Panc1 (cell line): ENCODE measurements around the gene RBMX2. TPM values are rescaled to one million over a fixed set of nuclear protein-coding genes. Genes with fewer than 3 reads are reported as not detected.
A peak's percentile ranks its signal among the peaks of the same experiment; 100 is the strongest.
"Not testable (repeated sequence)": the region's sequence is repeated elsewhere in the genome, so short reads cannot be mapped to it uniquely, and the experiment has no call there.

ENCODE experiments used
- ATAC-seq: fragments of 200-7000 bp; cut with Tn5 transposase; 2 replicates; pipeline ENCODE4 v1.9.1; 2020; ENCODE audit warnings: mild to moderate bottlenecking, moderate library complexity
- Bru-seq: library from RNA; stranded (reverse); fragments of 400-500 nt; gene quantifications from one replicate; lab custom pipeline; 2021; lab: Mats Ljungman, UMichigan
- BruChase-seq, 2 experiments: library from RNA; stranded (reverse); fragments of 400-500 nt; gene quantifications; one replicate each; lab custom pipeline; 2021; lab: Mats Ljungman, UMichigan
- BruUV-seq: library from RNA; stranded (reverse); fragments of 400-500 nt; replicated peaks from 2 replicates; lab custom pipeline; 2021; lab: Mats Ljungman, UMichigan
- CTCF ChIA-PET: fragments of 300-600 bp; sonication (Branson Sonifier 250); formaldehyde crosslinking; loops from one replicate; lab custom pipeline; 2022; ENCODE audit warnings: antibody characterized with exemption; lab: Charles Lee
- POLR2A ChIA-PET: fragments of 300-600 bp; sonication (Branson Sonifier 250); formaldehyde crosslinking; loops from one replicate; lab custom pipeline; 2022; ENCODE audit warnings: antibody characterized with exemption; lab: Charles Lee
- DNase-seq: peaks from one replicate; pipeline ENCODE4 v3.0.0-alpha.2; 2010; ENCODE audit warnings: low read depth, low spot score
- H3K27ac ChIP-seq: 2 replicates; pipeline ENCODE4 v1.5.1; 2011; ENCODE audit warnings: mild to moderate bottlenecking, low read length, inconsistent platforms
- H3K27me3 ChIP-seq: fragments of 200-500 bp; sonication (Bioruptor generic); 2 replicates; pipeline ENCODE4 v1.6.0; 2014; ENCODE audit warnings: low read length, inconsistent platforms; ENCODE audit not compliant: control insufficient read depth, insufficient read depth
- H3K36me3 ChIP-seq: fragments of 200-500 bp; sonication (Bioruptor generic); 2 replicates; pipeline ENCODE4 v1.5.1; 2014; ENCODE audit warnings: inconsistent platforms, mild to moderate bottlenecking, low read length, moderate library complexity; ENCODE audit not compliant: control insufficient read depth, insufficient read depth
- H3K4me1 ChIP-seq: 2 replicates; pipeline ENCODE4 v1.5.1; 2011; ENCODE audit warnings: inconsistent platforms, mild to moderate bottlenecking, low read length, moderate library complexity; ENCODE audit not compliant: control insufficient read depth, insufficient read depth
- H3K4me3 ChIP-seq, 2 experiments: 2 replicates each; pipeline ENCODE4 v1.5.1; 2011 to 2012; ENCODE audit warnings: low read depth in 2 of 2, low read length in 2 of 2, mild to moderate bottlenecking in 2 of 2, inconsistent platforms in 1 of 2, moderate library complexity in 1 of 2
- H3K9me3 ChIP-seq: fragments of 200-500 bp; sonication (Bioruptor generic); 2 replicates; pipeline ENCODE4 v1.5.1; 2014; ENCODE audit warnings: low read depth, mild to moderate bottlenecking, inconsistent platforms, low read length, moderate library complexity; ENCODE audit not compliant: control insufficient read depth, insufficient read depth
- CTCF ChIP-seq: fragments of 450-650 bp; IDR thresholded peaks from 2 replicates; pipeline ENCODE4 v1.5.1; 2017; ENCODE audit warnings: mild to moderate bottlenecking
- POLR2AphosphoS5 ChIP-seq: IDR thresholded peaks from 2 replicates; pipeline ENCODE4 v1.6.1; 2012; ENCODE audit warnings: mild to moderate bottlenecking, low read depth, low read length, moderate library complexity
- SIN3A ChIP-seq: IDR thresholded peaks from 2 replicates; pipeline ENCODE4 v1.6.1; 2012; ENCODE audit warnings: low read depth, mild to moderate bottlenecking, low read length, moderate library complexity, borderline replicate concordance; ENCODE audit not compliant: insufficient read depth
- TCF7L2 ChIP-seq: IDR thresholded peaks from 2 replicates; pipeline ENCODE4 v1.6.1; 2011; ENCODE audit warnings: mild to moderate bottlenecking, low read depth, low read length, inconsistent platforms
- in situ Hi-C: cut with HindIII; loops from 2 replicates; pipeline ENCODE4 v1.10.0; 2016; ENCODE audit warnings: low sequenced_read_pairs, low pct_unique_long_range_greater_than_20kb
- intact Hi-C: fragments of 100-400 bp; cut with micrococcal nuclease; formaldehyde crosslinking; loops from one replicate; pipeline ENCODE4 v1.10.0; 2022; ENCODE audit not compliant: unreplicated experiment
- long read RNA-seq: library from polyadenylated mRNA; unstranded; transcript quantifications from one replicate; pipeline ENCODE4 v2.0.0, GENCODE V29; 2021; ENCODE audit not compliant: unreplicated experiment
- polyA plus RNA-seq: library from polyadenylated mRNA; unstranded; fragments of >200 nt; gene quantifications from one replicate; pipeline ENCODE4 v1.2.1, GENCODE V29; 2012; ENCODE audit warnings: missing spikeins; ENCODE audit not compliant: insufficient read length
- total RNA-seq: library from RNA; stranded (reverse); gene quantifications from one replicate; pipeline ENCODE4 v1.2.1, GENCODE V29; 2021; ENCODE audit not compliant: unreplicated experiment
- TF ChIP-seq, protein P1 (sequence below), 2 experiments: IDR thresholded peaks; 2 replicates each; pipeline ENCODE4 v1.6.1; 2011 to 2012; ENCODE audit warnings: low read depth in 2 of 2, control low read depth in 1 of 2, low read length in 1 of 2, mild to moderate bottlenecking in 1 of 2, moderate library complexity in 1 of 2; ENCODE audit not compliant: insufficient read depth in 1 of 2

RBMX2 gene, protein sequence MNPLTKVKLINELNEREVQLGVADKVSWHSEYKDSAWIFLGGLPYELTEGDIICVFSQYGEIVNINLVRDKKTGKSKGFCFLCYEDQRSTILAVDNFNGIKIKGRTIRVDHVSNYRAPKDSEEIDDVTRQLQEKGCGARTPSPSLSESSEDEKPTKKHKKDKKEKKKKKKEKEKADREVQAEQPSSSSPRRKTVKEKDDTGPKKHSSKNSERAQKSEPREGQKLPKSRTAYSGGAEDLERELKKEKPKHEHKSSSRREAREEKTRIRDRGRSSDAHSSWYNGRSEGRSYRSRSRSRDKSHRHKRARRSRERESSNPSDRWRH
- total RNA-seq (40.4 TPM), Bru-seq, nascent RNA (percentile 80 among the genes with signal in this experiment), BruChase-seq, experiment 1, labeled RNA remaining after a 2-hour chase (percentile 91 among the genes with signal in this experiment), BruChase-seq, experiment 2, labeled RNA remaining after a 6-hour chase (percentile 90 among the genes with signal in this experiment)
- 36.7 TPM for polyA plus RNA-seq
- long read RNA-seq, partial matches to known transcripts = 14 of 25 reads
- long read RNA-seq, other reads (novel, unspliced or antisense) = 5 of 25 reads

DNA sequence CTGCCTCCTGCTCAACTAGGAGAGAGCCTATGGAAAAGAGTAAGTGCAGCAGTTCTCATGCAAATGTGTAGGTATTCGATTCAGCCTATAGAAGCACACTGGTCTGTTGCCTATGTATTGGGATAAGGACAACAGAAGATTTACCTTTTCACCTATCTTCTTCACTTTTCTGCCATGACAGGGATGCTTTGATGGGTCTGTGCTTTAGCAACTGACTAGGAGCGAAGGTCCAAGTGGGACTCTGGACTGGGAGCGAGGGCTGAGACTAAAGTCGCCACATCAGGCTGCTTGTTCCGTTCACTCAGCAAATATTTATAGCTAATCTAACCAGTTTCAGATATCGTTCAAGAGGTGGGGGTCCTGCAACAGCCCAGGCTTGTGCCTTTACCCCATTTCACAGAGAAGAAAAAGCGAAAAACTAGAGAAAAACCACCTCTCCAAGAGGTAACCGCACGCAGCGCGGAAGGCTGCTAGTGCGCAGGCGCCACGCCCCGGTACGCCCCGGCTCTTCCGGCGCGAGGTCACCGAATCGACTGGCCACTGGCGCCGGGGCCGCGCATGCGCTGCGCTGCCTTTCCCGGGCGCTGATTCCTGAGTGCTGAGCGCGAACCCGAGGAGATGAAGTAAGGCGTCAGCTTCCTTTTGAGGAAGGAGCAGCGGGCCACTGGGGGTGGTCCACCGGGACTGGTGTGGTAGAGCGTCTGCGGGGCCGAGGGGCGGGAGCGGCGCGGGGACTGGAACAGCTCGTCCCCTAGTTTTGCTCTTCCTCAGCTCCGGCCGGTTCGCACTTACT, at the start of gene RBMX2:
Gene RBMX2 (plus strand): TSS at position 573 of the 793 bp plus-strand sequence. CDS start 46 bp downstream, at position 619.
- peak; percentile 99 for ATAC-seq
- intact Hi-C loops = no loop called here
- no TSS peak for BruUV-seq
- Histone ChIP-seq H3K27me3 (0 out of 2 replicates have a peak, but pooled peaks cover 3% of the 10 kb centered on the region), H3K4me3 (peak within 1 kb of the TSS; percentile 92 to 99), H3K36me3 (no peaks in the 10 kb centered on the region), H3K27ac (peak within 1 kb of the TSS; percentile 99), H3K9me3 (no peaks in the 10 kb centered on the region), H3K4me1 (peaks cover 9% of the 10 kb centered on the region)
- in situ Hi-C loops = no loop called here
- TF ChIP-seq, protein P1, sequence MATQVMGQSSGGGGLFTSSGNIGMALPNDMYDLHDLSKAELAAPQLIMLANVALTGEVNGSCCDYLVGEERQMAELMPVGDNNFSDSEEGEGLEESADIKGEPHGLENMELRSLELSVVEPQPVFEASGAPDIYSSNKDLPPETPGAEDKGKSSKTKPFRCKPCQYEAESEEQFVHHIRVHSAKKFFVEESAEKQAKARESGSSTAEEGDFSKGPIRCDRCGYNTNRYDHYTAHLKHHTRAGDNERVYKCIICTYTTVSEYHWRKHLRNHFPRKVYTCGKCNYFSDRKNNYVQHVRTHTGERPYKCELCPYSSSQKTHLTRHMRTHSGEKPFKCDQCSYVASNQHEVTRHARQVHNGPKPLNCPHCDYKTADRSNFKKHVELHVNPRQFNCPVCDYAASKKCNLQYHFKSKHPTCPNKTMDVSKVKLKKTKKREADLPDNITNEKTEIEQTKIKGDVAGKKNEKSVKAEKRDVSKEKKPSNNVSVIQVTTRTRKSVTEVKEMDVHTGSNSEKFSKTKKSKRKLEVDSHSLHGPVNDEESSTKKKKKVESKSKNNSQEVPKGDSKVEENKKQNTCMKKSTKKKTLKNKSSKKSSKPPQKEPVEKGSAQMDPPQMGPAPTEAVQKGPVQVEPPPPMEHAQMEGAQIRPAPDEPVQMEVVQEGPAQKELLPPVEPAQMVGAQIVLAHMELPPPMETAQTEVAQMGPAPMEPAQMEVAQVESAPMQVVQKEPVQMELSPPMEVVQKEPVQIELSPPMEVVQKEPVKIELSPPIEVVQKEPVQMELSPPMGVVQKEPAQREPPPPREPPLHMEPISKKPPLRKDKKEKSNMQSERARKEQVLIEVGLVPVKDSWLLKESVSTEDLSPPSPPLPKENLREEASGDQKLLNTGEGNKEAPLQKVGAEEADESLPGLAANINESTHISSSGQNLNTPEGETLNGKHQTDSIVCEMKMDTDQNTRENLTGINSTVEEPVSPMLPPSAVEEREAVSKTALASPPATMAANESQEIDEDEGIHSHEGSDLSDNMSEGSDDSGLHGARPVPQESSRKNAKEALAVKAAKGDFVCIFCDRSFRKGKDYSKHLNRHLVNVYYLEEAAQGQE (IDR thresholded peaks at IDR 0.05; ENCODE audit: insufficient read depth in 1 of 2, low read depth in 2 of 2, low read length in 1 of 2) = no peak
- TF ChIP-seq POLR2AphosphoS5 = peak; percentile 97
- TF ChIP-seq CTCF = no peak
- peak; percentile 62; the same call in 1 of the 2 replicates for TF ChIP-seq SIN3A
- no peak for TF ChIP-seq TCF7L2
- ChIA-PET CTCF (interaction anchor here (0.9 kb wide), 1 partner anchor 8 kb away, joined by 3 read pairs; no protein-coding TSS in a partner anchor), POLR2A (interaction anchor here (0.5 to 0.6 kb wide), 2 partner anchors 16 to 107 kb away, joined by 4 to 6 read pairs; no protein-coding TSS in a partner anchor)
- peak; percentile 42 for DNase-seq

DNA sequence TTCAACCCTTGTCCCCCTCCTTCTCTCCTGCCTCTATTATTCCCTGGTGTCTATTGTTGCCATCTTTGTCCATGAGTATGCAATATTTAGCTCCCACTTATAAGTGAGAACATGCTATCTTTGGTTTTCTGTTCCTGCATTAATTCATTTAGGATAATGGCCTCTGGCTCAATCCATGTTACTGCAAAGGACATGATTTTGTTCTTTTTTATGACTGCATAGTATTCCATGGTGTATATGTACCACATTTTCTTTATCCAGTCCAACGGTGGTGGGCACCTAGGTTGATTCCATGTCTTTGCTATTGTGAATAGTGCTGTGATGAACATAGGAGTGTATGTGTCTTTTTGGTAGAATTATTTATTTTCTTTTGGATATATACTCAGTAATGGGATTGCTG, 49.7 kb upstream of the RBMX2 start:
- intact Hi-C loops, BruUV-seq, H3K4me3 ChIP-seq, H3K36me3 ChIP-seq, in situ Hi-C loops, CTCF ChIA-PET, ATAC-seq, DNase-seq, H3K9me3 ChIP-seq, H3K27ac ChIP-seq, H3K27me3 ChIP-seq, POLR2A ChIA-PET, H3K4me1 ChIP-seq: not testable (repeated sequence)
